Neural progenitor cell (in vitro differentiated cells): Measurements from ENCODE around the gene DHH. TPM values are rescaled to one million over a fixed set of nuclear protein-coding genes. Genes with fewer than 3 reads are reported as not detected.
"Not testable (repeated sequence)": the region's sequence is repeated elsewhere in the genome, so short reads cannot be mapped to it uniquely, and the experiment has no call there.

ENCODE experiments used
- DNase-seq: peaks from one replicate; pipeline ENCODE4 v3.0.0-alpha.2; 2016; ENCODE audit warnings: low spot score
- H2AFZ ChIP-seq: fragments of 200-600 bp; sonication (generic); replicated peaks from 2 replicates; pipeline ENCODE4 v1.6.1; 2016; ENCODE audit warnings: antibody characterized with exemption
- H3F3A ChIP-seq: fragments of 200-600 bp; sonication (generic); 2 replicates; pipeline ENCODE4 v1.6.1; 2016; ENCODE audit warnings: antibody characterized with exemption, low read depth
- H3K27ac ChIP-seq: fragments of 200-600 bp; sonication (generic); 2 replicates; pipeline ENCODE4 v1.5.1; 2016; ENCODE audit warnings: mild to moderate bottlenecking
- H3K27me3 ChIP-seq: fragments of 200-600 bp; sonication (generic); 2 replicates; pipeline ENCODE4 v1.6.1; 2016; ENCODE audit warnings: mild to moderate bottlenecking, moderate library complexity
- H3K36me3 ChIP-seq: fragments of 200-600 bp; sonication (generic); 2 replicates; pipeline ENCODE4 v1.5.1; 2016
- H3K4me1 ChIP-seq: fragments of 200-600 bp; sonication (generic); 2 replicates; pipeline ENCODE4 v1.6.1; 2016; ENCODE audit warnings: mixed run types
- H3K4me2 ChIP-seq: fragments of 200-600 bp; sonication (generic); 2 replicates; pipeline ENCODE4 v1.6.1; 2016
- H3K4me3 ChIP-seq: fragments of 200-600 bp; sonication (generic); 2 replicates; pipeline ENCODE4 v1.5.1; 2016
- H3K79me2 ChIP-seq: fragments of 200-600 bp; sonication (generic); 2 replicates; pipeline ENCODE4 v1.6.1; 2016; ENCODE audit warnings: low read depth
- H3K9ac ChIP-seq: fragments of 200-600 bp; sonication (generic); 2 replicates; pipeline ENCODE4 v1.6.1; 2016
- H3K9me3 ChIP-seq: fragments of 200-600 bp; sonication (generic); 2 replicates; pipeline ENCODE4 v1.5.1; 2016; ENCODE audit warnings: low read depth
- H4K20me1 ChIP-seq: fragments of 200-600 bp; sonication (generic); 2 replicates; pipeline ENCODE4 v1.6.1; 2016; ENCODE audit warnings: low read depth
- H3K27ac Mint-ChIP-seq: 3 replicates; pipeline ENCODE4 v1.8.0; 2021; ENCODE audit warnings: mixed read lengths
- H3K27me3 Mint-ChIP-seq: 2 replicates; pipeline ENCODE4 v1.8.0; 2022; ENCODE audit warnings: low read depth, mild to moderate bottlenecking, inconsistent platforms, moderate library complexity, mixed read lengths; ENCODE audit not compliant: insufficient read depth
- H3K36me3 Mint-ChIP-seq: 3 replicates; pipeline ENCODE4 v1.8.0; 2021; ENCODE audit warnings: mixed read lengths
- H3K4me1 Mint-ChIP-seq: 3 replicates; pipeline ENCODE4 v1.8.0; 2021; ENCODE audit warnings: mixed read lengths
- H3K4me3 Mint-ChIP-seq: 3 replicates; pipeline ENCODE4 v1.8.0; 2021; ENCODE audit warnings: mild to moderate bottlenecking, moderate library complexity, mixed read lengths
- H3K9me3 Mint-ChIP-seq: 3 replicates; pipeline ENCODE4 v1.8.0; 2020; ENCODE audit warnings: mixed read lengths
- EZH2 ChIP-seq: fragments of 200-600 bp; sonication (generic); IDR thresholded peaks from 2 replicates; pipeline ENCODE4 v1.6.1; 2017; ENCODE audit warnings: antibody characterized with exemption, mild to moderate bottlenecking, moderate library complexity
- EZH2phosphoT487 ChIP-seq: fragments of 200-600 bp; sonication (generic); IDR thresholded peaks from 2 replicates; pipeline ENCODE4 v1.6.1; 2017; ENCODE audit warnings: antibody characterized with exemption
- total RNA-seq: library from RNA; depleted of rRNA; stranded (reverse); fragments of >200 nt; gene quantifications from 2 replicates; pipeline ENCODE4 v1.2.3, GENCODE V29; 2015; ENCODE audit warnings: low replicate concordance
- TF ChIP-seq, protein P1 (sequence below): fragments of 200-600 bp; sonication (generic); IDR thresholded peaks from 2 replicates; pipeline ENCODE4 v1.5.1; 2017; ENCODE audit warnings: antibody characterized with exemption, mild to moderate bottlenecking

The DHH gene
- total RNA-seq, 1 donor from 2014 or later = not detected

DNA sequence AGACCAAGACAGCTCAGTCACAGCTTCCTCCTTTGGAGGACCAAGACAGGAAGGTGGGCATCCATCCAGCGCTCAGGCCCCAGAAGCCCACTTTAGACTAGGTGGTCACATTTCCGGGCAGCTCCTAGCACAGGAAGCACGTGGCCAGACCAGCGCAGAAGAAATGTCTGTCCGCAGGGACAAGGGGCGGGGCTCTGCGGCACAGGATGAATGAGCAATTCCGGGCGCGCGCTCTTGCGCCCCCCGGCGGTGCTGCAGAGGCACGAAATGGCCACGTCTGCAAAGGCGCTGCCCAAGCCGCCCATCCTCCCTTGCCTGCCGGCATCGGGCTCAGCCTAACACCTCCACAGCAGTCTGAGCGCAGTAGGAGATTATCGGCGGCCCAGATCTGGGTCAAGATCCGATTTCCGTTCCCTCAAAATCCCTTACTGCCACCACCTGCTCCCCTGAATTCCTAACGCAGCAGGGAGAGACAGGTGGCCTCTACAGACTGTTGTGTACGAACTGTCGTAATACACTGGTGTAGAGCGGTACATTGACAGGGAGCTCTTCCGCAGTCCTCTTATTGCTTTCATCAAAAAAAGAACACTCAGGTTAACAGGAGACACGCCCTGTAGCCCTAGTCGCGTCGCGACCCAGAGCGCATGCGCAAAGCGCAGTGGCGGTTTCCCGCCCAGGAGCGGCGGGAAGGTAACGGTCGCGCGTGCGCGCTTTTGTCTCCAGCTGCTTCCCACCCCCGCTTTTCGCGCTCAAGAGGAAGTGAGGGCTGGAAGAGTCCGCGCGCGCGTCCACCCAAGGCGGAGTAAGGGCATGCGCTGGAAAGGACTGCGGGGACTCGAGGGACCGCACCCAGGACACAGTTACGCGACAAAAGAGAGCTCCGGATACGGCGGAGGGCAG, 35.8 kb upstream of the DHH start:
- peaks cover 49% of the 10 kb centered on the region for H3K4me1 Mint-ChIP-seq
- Histone ChIP-seq H3K27me3 (no peaks in the 10 kb centered on the region), H3K4me1 (peaks cover 21% of the 10 kb centered on the region), H2AFZ (no peak overlapping the region), H3K36me3 (peaks cover 7% of the 10 kb centered on the region), H3F3A (peaks cover 57% of the 10 kb centered on the region), H3K4me3 (peak overlapping the region; percentile 98), H3K9me3 (no peaks in the 10 kb centered on the region), H3K79me2 (peaks cover 46% of the 10 kb centered on the region), H3K4me2 (peak overlapping the region; percentile 84), H3K9ac (peak overlapping the region; percentile 83), H3K27ac (peak overlapping the region; percentile 74), H4K20me1 (peaks cover 31% of the 10 kb centered on the region)
- H3K4me3 Mint-ChIP-seq = peak overlapping the region; percentile 96
- TF ChIP-seq, protein P1, sequence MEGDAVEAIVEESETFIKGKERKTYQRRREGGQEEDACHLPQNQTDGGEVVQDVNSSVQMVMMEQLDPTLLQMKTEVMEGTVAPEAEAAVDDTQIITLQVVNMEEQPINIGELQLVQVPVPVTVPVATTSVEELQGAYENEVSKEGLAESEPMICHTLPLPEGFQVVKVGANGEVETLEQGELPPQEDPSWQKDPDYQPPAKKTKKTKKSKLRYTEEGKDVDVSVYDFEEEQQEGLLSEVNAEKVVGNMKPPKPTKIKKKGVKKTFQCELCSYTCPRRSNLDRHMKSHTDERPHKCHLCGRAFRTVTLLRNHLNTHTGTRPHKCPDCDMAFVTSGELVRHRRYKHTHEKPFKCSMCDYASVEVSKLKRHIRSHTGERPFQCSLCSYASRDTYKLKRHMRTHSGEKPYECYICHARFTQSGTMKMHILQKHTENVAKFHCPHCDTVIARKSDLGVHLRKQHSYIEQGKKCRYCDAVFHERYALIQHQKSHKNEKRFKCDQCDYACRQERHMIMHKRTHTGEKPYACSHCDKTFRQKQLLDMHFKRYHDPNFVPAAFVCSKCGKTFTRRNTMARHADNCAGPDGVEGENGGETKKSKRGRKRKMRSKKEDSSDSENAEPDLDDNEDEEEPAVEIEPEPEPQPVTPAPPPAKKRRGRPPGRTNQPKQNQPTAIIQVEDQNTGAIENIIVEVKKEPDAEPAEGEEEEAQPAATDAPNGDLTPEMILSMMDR = peak; percentile 85
- TF ChIP-seq EZH2phosphoT487 (peak; percentile 26), EZH2 (no peak)
- H3K27ac Mint-ChIP-seq = peak overlapping the region; percentile 97
- DNase-seq = peak; percentile 95
- peaks cover 39% of the 10 kb centered on the region for H3K36me3 Mint-ChIP-seq
- peaks cover 2% of the 10 kb centered on the region for H3K27me3 Mint-ChIP-seq
- no peaks in the 10 kb centered on the region for H3K9me3 Mint-ChIP-seq

DNA sequence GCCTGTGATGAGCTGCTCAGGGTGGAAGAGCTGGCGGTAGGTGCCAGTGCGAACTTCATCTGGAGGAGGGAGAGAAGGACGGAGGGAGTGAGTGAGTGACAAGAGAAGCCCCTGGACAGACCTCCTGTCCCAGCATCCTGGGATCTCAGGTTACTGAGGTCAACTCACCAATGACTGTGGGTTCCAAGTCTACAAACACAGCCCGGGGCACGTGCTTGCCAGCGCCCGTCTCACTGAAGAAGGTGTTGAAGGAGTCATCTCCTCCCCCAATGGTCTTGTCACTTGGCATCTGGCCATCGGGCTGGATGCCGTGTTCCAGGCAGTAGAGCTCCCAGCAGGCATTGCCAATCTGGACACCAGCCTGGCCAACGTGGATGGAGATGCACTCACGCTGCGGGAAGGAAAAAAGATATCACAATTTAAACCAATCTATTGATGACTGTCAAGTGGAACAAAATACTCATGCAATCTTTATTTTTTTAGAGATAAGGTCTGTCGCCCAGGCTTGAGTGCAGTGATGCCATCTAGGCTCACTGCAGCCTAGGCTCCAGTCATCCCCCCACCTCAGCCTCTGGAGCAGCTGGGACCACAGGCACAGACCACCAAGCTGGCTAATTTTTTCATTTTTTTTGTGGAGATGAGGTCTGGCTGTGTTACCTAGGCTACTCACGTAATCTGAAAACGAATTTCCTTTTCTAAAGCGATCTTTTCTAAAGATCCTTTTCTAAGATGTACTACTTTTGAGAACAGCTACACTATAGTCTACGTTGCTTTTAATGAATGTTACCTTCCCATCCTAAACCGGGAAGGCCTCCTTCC, 34.9 kb upstream of the DHH start:
- H3K27me3 ChIP-seq = no peaks in the 10 kb centered on the region
- H3K9ac ChIP-seq = no peak overlapping the region
- H2AFZ ChIP-seq = no peak overlapping the region
- Mint-ChIP-seq H3K36me3 (peaks cover 39% of the 10 kb centered on the region), H3K4me3 (peak overlapping the region; percentile 96), H3K27ac (peak overlapping the region; percentile 74), H3K27me3 (peaks cover 2% of the 10 kb centered on the region), H3K4me1 (peaks cover 49% of the 10 kb centered on the region), H3K9me3 (no peaks in the 10 kb centered on the region)
- H3K4me1 ChIP-seq = peaks cover 21% of the 10 kb centered on the region
- H3K4me3 ChIP-seq = peak overlapping the region; percentile 98
- H3K27ac ChIP-seq = no peak overlapping the region
- H3K9me3 ChIP-seq = no peaks in the 10 kb centered on the region
- peaks cover 7% of the 10 kb centered on the region for H3K36me3 ChIP-seq
- H3F3A ChIP-seq = peaks cover 60% of the 10 kb centered on the region
- TF ChIP-seq EZH2phosphoT487 (no peak), EZH2 (no peak)
- TF ChIP-seq, protein P1 = no peak
- peaks cover 46% of the 10 kb centered on the region for H3K79me2 ChIP-seq
- no peak for DNase-seq
- peaks cover 31% of the 10 kb centered on the region for H4K20me1 ChIP-seq
- peak overlapping the region; percentile 84 for H3K4me2 ChIP-seq

DNA sequence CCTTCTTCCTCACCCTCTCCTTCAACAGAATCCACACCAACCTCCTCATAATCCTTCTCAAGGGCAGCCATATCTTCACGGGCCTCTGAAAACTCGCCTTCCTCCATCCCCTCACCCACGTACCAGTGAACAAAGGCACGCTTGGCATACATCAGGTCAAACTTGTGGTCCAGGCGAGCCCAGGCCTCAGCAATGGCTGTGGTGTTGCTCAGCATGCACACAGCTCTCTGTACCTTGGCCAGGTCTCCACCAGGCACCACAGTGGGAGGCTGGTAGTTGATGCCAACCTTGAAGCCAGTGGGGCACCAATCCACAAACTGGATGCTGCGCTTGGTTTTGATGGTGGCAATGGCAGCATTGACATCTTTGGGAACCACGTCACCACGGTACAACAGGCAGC, 33.4 kb upstream of the DHH start:
- Histone ChIP-seq H4K20me1 (peaks cover 31% of the 10 kb centered on the region), H3F3A (peaks cover 60% of the 10 kb centered on the region), H3K4me1 (peaks cover 20% of the 10 kb centered on the region), H3K79me2 (peaks cover 41% of the 10 kb centered on the region)
- peaks cover 39% of the 10 kb centered on the region for H3K36me3 Mint-ChIP-seq
- H3K9ac ChIP-seq, H3K27me3 ChIP-seq, H3K27ac Mint-ChIP-seq, H3K4me3 ChIP-seq, H3K27ac ChIP-seq, H3K27me3 Mint-ChIP-seq, H3K4me2 ChIP-seq, H3K9me3 Mint-ChIP-seq, DNase-seq, H3K9me3 ChIP-seq, H2AFZ ChIP-seq, H3K36me3 ChIP-seq: not testable (repeated sequence)
- H3K4me1 Mint-ChIP-seq = peaks cover 41% of the 10 kb centered on the region
- H3K4me3 Mint-ChIP-seq = peak overlapping the region; percentile 64
